K562 (cell line): ENCODE measurements around the gene SLC32A1. TPM values are rescaled to one million over a fixed set of nuclear protein-coding genes. Genes with fewer than 3 reads are reported as not detected.

Experiments
- ARID2 ChIP-seq: fragments of 450-650 bp; IDR thresholded peaks from 2 replicates; pipeline ENCODE4 v1.6.1; 2017; ENCODE audit warnings: antibody characterized with exemption, mild to moderate bottlenecking
- CBFA2T2 ChIP-seq: fragments of 450-650 bp; conservative IDR thresholded peaks from 2 replicates; pipeline ENCODE4 v1.6.1; 2017; ENCODE audit warnings: mild to moderate bottlenecking
- CHAMP1 ChIP-seq: fragments of 450-650 bp; IDR thresholded peaks from 2 replicates; pipeline ENCODE4 v1.6.1; 2016; ENCODE audit warnings: mild to moderate bottlenecking
- CXXC5 ChIP-seq: fragments of 250-450 bp; sonication (Bioruptor Pico); IDR thresholded peaks from 2 replicates; pipeline ENCODE4 v1.8.0; 2022; ENCODE audit warnings: inconsistent platforms, mild to moderate bottlenecking, moderate library complexity
- DMBX1 ChIP-seq: fragments of 250-450 bp; sonication (Bioruptor Pico); IDR thresholded peaks from 2 replicates; pipeline ENCODE4 v1.8.0; 2022; ENCODE audit warnings: inconsistent platforms, mild to moderate bottlenecking, moderate library complexity, borderline replicate concordance
- FIP1L1 ChIP-seq: fragments of 200-400 bp; formaldehyde crosslinking; IDR thresholded peaks from 2 replicates; pipeline ENCODE4 v1.6.1; 2018; ENCODE audit warnings: mild to moderate bottlenecking, low read depth, low read length; ENCODE audit not compliant: poor library complexity, severe bottlenecking
- FOSL1 ChIP-seq: fragments of 200-800 bp; sonication (Bioruptor generic); conservative IDR thresholded peaks from 2 replicates; pipeline ENCODE4 v1.6.1; 2016; ENCODE audit warnings: missing genetic modification characterization, missing compliant biosample characterization
- GTF2A2 ChIP-seq: IDR thresholded peaks from 2 replicates; pipeline ENCODE4 v1.6.1; 2016; ENCODE audit warnings: mild to moderate bottlenecking, missing genetic modification characterization, missing compliant biosample characterization
- IRF2 ChIP-seq: sonication (generic); formaldehyde crosslinking; IDR thresholded peaks from 2 replicates; pipeline ENCODE4 v1.8.1; 2022; ENCODE audit warnings: mild to moderate bottlenecking, missing genetic modification reagents
- MAX ChIP-seq: sonication (generic); formaldehyde crosslinking; IDR thresholded peaks from 2 replicates; pipeline ENCODE4 v1.9.0; 2022; ENCODE audit warnings: mild to moderate bottlenecking, missing genetic modification reagents
- MECOM ChIP-seq: fragments of 250-450 bp; sonication (Bioruptor Pico); IDR thresholded peaks from 2 replicates; pipeline ENCODE4 v1.8.0; 2022; ENCODE audit warnings: inconsistent platforms
- PTBP1 ChIP-seq: fragments of 200-400 bp; formaldehyde crosslinking; IDR thresholded peaks from 2 replicates; pipeline ENCODE4 v1.6.1; 2017; ENCODE audit warnings: low read depth, low read length
- PURB ChIP-seq: sonication (generic); formaldehyde crosslinking; IDR thresholded peaks from 2 replicates; pipeline ENCODE4 v1.9.0; 2021; ENCODE audit warnings: low read depth, mild to moderate bottlenecking, missing genetic modification reagents
- RFX7 ChIP-seq: fragments of 250-450 bp; sonication (Bioruptor Pico); IDR thresholded peaks from 2 replicates; pipeline ENCODE4 v1.5.1; 2021; ENCODE audit warnings: mild to moderate bottlenecking
- ZKSCAN1 ChIP-seq: fragments of 150-350 bp; IDR thresholded peaks from 2 replicates; pipeline ENCODE4 v1.6.1; 2016; ENCODE audit warnings: low read depth, low read length
- ZNF699 ChIP-seq: fragments of 250-450 bp; sonication (Bioruptor Pico); IDR thresholded peaks from 2 replicates; pipeline ENCODE4 v1.8.0; 2021; ENCODE audit warnings: mild to moderate bottlenecking, moderate library complexity; ENCODE audit not compliant: insufficient replicate concordance
- ZNF717 ChIP-seq: fragments of 250-450 bp; sonication (Bioruptor Pico); IDR thresholded peaks from 2 replicates; pipeline ENCODE4 v1.5.0; 2021
- polyA plus RNA-seq, 8 experiments: library from polyadenylated mRNA; depleted of rRNA in 4 of 8; stranded (reverse) in 5 of 8; unstranded in 3 of 8; fragments of >200 nt; fragmentation: Nextera tagmentation in 2 of 8; fragmentation: Illumina TruSeq in 1 of 8; extraction: Ambion mirVana in 2 of 8; extraction: Trizol in 1 of 8; gene quantifications; 2 replicates each; pipeline versions ENCODE4 v1.2.1 to v1.2.3, GENCODE V29; 2011 to 2014; ENCODE audit warnings: inconsistent platforms in 1 of 8, missing spikeins in 1 of 8
- total RNA-seq, 7 experiments: library from RNA; depleted of rRNA in 6 of 7; stranded (reverse); fragments of >200 nt in 6 of 7; fragmentation: Illumina TruSeq in 2 of 7; extraction: Trizol in 2 of 7; gene quantifications; 2 replicates each; pipeline versions ENCODE4 v1.2.1 to v1.2.3, GENCODE V29; 2011 to 2021; ENCODE audit warnings: low replicate concordance in 1 of 7
- TF ChIP-seq, protein P1 (sequence below), 3 experiments: fragments of 200-800 bp in 1 of 3; sonication (Bioruptor generic) in 1 of 3; sonication (generic) in 1 of 3; formaldehyde crosslinking in 1 of 3; IDR thresholded peaks; 2 replicates each; pipeline versions ENCODE4 v1.6.1 to v1.8.0; 2016 to 2022; ENCODE audit warnings: mild to moderate bottlenecking in 2 of 3, missing compliant biosample characterization in 2 of 3, missing genetic modification characterization in 2 of 3, missing genetic modification reagents in 1 of 3
- TF ChIP-seq, protein P2 (sequence below): sonication (generic); formaldehyde crosslinking; IDR thresholded peaks from 2 replicates; pipeline ENCODE4 v1.5.0; 2020; ENCODE audit warnings: missing genetic modification reagents
- TF ChIP-seq, protein P3 (sequence below): fragments of 250-450 bp; sonication (Bioruptor Pico); IDR thresholded peaks from 2 replicates; pipeline ENCODE4 v1.4.0; 2020; ENCODE audit warnings: mild to moderate bottlenecking, moderate library complexity

The SLC32A1 gene
- total and polyA plus RNA-seq, 9 of the 15 experiments (the other 6 are each of a cell fraction or from before 2014, with no cell fraction given), result not detected

- TF ChIP-seq FOSL1 (tag) (peak; percentile 78), CHAMP1 (peak; percentile 29), CBFA2T2 (peak; percentile 95), ZNF699 (no peak), ZKSCAN1 (no peak), DMBX1 (CRISPR knock-in tag) (peak; percentile 75; the same call in 1 of the 2 replicates), CXXC5 (CRISPR knock-in tag) (peak; percentile 98), MECOM (CRISPR knock-in tag) (peak; percentile 60; the same call in 1 of the 2 replicates), RFX7 (CRISPR knock-in tag) (no peak), MAX (CRISPR knock-in tag) (no peak), ARID2 (peak; percentile 40; the same call in 1 of the 2 replicates), ZNF717 (no peak), GTF2A2 (tag) (no peak), PURB (CRISPR knock-in tag) (no peak), FIP1L1 (no peak), PTBP1 (0 out of 2 replicates have a peak, but pooled peaks have one; percentile 26), IRF2 (CRISPR knock-in tag) (no peak)
- TF ChIP-seq, protein P1, sequence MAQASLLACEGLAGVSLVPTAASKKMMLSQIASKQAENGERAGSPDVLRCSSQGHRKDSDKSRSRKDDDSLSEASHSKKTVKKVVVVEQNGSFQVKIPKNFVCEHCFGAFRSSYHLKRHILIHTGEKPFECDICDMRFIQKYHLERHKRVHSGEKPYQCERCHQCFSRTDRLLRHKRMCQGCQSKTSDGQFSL (CRISPR knock-in tag; IDR thresholded peaks at IDR 0.05), result no peak
- TF ChIP-seq, protein P1 (tag; IDR thresholded peaks at IDR 0.05), result no peak
- TF ChIP-seq, protein P2, sequence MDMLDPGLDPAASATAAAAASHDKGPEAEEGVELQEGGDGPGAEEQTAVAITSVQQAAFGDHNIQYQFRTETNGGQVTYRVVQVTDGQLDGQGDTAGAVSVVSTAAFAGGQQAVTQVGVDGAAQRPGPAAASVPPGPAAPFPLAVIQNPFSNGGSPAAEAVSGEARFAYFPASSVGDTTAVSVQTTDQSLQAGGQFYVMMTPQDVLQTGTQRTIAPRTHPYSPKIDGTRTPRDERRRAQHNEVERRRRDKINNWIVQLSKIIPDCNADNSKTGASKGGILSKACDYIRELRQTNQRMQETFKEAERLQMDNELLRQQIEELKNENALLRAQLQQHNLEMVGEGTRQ (CRISPR knock-in tag), result peak; percentile 38; the same call in 1 of the 2 replicates
- TF ChIP-seq, protein P3, sequence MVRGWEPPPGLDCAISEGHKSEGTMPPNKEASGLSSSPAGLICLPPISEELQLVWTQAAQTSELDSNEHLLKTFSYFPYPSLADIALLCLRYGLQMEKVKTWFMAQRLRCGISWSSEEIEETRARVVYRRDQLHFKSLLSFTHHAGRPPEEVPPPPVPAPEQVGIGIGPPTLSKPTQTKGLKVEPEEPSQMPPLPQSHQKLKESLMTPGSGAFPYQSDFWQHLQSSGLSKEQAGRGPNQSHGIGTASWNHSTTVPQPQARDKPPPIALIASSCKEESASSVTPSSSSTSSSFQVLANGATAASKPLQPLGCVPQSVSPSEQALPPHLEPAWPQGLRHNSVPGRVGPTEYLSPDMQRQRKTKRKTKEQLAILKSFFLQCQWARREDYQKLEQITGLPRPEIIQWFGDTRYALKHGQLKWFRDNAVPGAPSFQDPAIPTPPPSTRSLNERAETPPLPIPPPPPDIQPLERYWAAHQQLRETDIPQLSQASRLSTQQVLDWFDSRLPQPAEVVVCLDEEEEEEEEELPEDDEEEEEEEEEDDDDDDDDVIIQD (CRISPR knock-in tag), result no peak
These were observed 31.6 kb upstream of the SLC32A1 start (continued) for GRCh38 chr20:38692436-38693411.
